HEK293 (cell line): ENCODE results near the gene MAML2.

ENCODE experiments used
- CTCF ChIA-PET: fragments of 350-600 bp; formaldehyde crosslinking; extraction: SDS; loops from one replicate; lab custom pipeline; 2021; ENCODE audit warnings: antibody characterized with exemption; lab: Yijun Ruan, JAX
- POLR2A ChIA-PET: fragments of 300-600 bp; formaldehyde crosslinking; extraction: SDS; loops from one replicate; lab custom pipeline; 2020; ENCODE audit warnings: antibody characterized with exemption, inconsistent platforms; lab: Yijun Ruan, JAX
- H3K27ac ChIP-seq: fragments of 200-500 bp; sonication (Bioruptor generic); 2 replicates; pipeline ENCODE4 v1.5.1; 2014; ENCODE audit warnings: low read depth, low read length, control low read depth, inconsistent platforms; ENCODE audit errors: extremely low read depth
- H3K36me3 ChIP-seq, 2 experiments: fragments of 200-500 bp in 1 of 2; sonication (Bioruptor generic) in 1 of 2; 1 replicate in 1 of 2; 2 replicates in 1 of 2; pipeline ENCODE4 v1.5.1; 2014 to 2017; ENCODE audit warnings: inconsistent platforms in 2 of 2, low read length in 2 of 2; ENCODE audit not compliant: control insufficient read depth in 2 of 2, insufficient read depth in 1 of 2
- H3K4me1 ChIP-seq: fragments of 200-500 bp; sonication (Bioruptor generic); 2 replicates; pipeline ENCODE4 v1.5.1; 2014; ENCODE audit warnings: mild to moderate bottlenecking, low read length, inconsistent platforms; ENCODE audit not compliant: control insufficient read depth, insufficient read depth
- H3K4me3 ChIP-seq: 2 replicates; pipeline ENCODE4 v1.5.1; 2011; ENCODE audit warnings: low read depth, mild to moderate bottlenecking, control low read depth, low read length, moderate library complexity
- H3K9me3 ChIP-seq: fragments of 200-500 bp; sonication (Bioruptor generic); 2 replicates; pipeline ENCODE4 v1.5.1; 2014; ENCODE audit warnings: low read depth, low read length, inconsistent platforms; ENCODE audit not compliant: control insufficient read depth, insufficient read depth
- FEZF1 ChIP-seq: fragments of 450-650 bp; formaldehyde crosslinking; IDR thresholded peaks from 2 replicates; pipeline ENCODE4 v1.5.1; 2016; ENCODE audit warnings: missing biosample characterization, missing genetic modification characterization
- RBAK ChIP-seq: fragments of 450-650 bp; formaldehyde crosslinking; IDR thresholded peaks from 2 replicates; pipeline ENCODE4 v1.5.1; 2016; ENCODE audit warnings: missing biosample characterization, missing genetic modification characterization
- SP2 ChIP-seq: fragments of 450-650 bp; formaldehyde crosslinking; IDR thresholded peaks from 2 replicates; pipeline ENCODE4 v1.5.1; 2016; ENCODE audit warnings: missing biosample characterization, missing genetic modification characterization
- SP3 ChIP-seq: fragments of 450-650 bp; formaldehyde crosslinking; IDR thresholded peaks from 2 replicates; pipeline ENCODE4 v1.5.1; 2016; ENCODE audit warnings: missing biosample characterization, missing genetic modification characterization
- ZBTB7A ChIP-seq: fragments of 450-650 bp; formaldehyde crosslinking; IDR thresholded peaks from 2 replicates; pipeline ENCODE4 v1.5.1; 2016; ENCODE audit warnings: low read depth, missing biosample characterization, missing genetic modification characterization
- ZNF121 ChIP-seq: fragments of 450-650 bp; formaldehyde crosslinking; IDR thresholded peaks from 2 replicates; pipeline ENCODE4 v1.5.1; 2016; ENCODE audit warnings: missing biosample characterization, missing genetic modification characterization
- ZNF146 ChIP-seq: fragments of 450-650 bp; formaldehyde crosslinking; IDR thresholded peaks from 2 replicates; pipeline ENCODE4 v1.5.1; 2016; ENCODE audit warnings: missing biosample characterization, missing genetic modification characterization
- ZNF16 ChIP-seq: fragments of 450-650 bp; formaldehyde crosslinking; IDR thresholded peaks from 2 replicates; pipeline ENCODE4 v1.5.1; 2016; ENCODE audit warnings: low read depth, missing biosample characterization, missing genetic modification characterization
- ZNF501 ChIP-seq: fragments of 450-650 bp; formaldehyde crosslinking; IDR thresholded peaks from 2 replicates; pipeline ENCODE4 v1.5.1; 2016; ENCODE audit warnings: missing biosample characterization, missing genetic modification characterization
- ZNF555 ChIP-seq: fragments of 450-650 bp; formaldehyde crosslinking; conservative IDR thresholded peaks from 2 replicates; pipeline ENCODE4 v1.5.1; 2017; ENCODE audit warnings: missing biosample characterization, mild to moderate bottlenecking, missing genetic modification characterization, inconsistent platforms
- ZNF654 ChIP-seq: fragments of 450-650 bp; formaldehyde crosslinking; IDR thresholded peaks from 2 replicates; pipeline ENCODE4 v1.5.1; 2016; ENCODE audit warnings: low read depth, missing biosample characterization, missing genetic modification characterization
- ZNF677 ChIP-seq: fragments of 450-650 bp; IDR thresholded peaks from 2 replicates; pipeline ENCODE4 v1.5.0; 2018; ENCODE audit warnings: missing biosample characterization, mild to moderate bottlenecking, missing genetic modification characterization, moderate library complexity
- ZNF837 ChIP-seq: fragments of 450-650 bp; formaldehyde crosslinking; IDR thresholded peaks from 2 replicates; pipeline ENCODE4 v1.5.1; 2016; ENCODE audit warnings: missing biosample characterization, missing genetic modification characterization
- ZSCAN16 ChIP-seq: fragments of 450-650 bp; formaldehyde crosslinking; IDR thresholded peaks from 2 replicates; pipeline ENCODE4 v1.5.1; 2016; ENCODE audit warnings: missing biosample characterization, missing genetic modification characterization
- ZXDB ChIP-seq: fragments of 450-650 bp; formaldehyde crosslinking; IDR thresholded peaks from 2 replicates; pipeline ENCODE4 v1.5.1; 2016; ENCODE audit warnings: missing biosample characterization, missing genetic modification characterization
- TF ChIP-seq, protein P1 (sequence below): fragments of 450-650 bp; formaldehyde crosslinking; IDR thresholded peaks from 2 replicates; pipeline ENCODE4 v1.5.1; 2016; ENCODE audit warnings: missing biosample characterization, missing genetic modification characterization
- TF ChIP-seq, protein P2 (sequence below): fragments of 450-650 bp; formaldehyde crosslinking; IDR thresholded peaks from 2 replicates; pipeline ENCODE4 v1.5.1; 2017; ENCODE audit warnings: missing biosample characterization, missing genetic modification characterization

Gene MAML2

DNA sequence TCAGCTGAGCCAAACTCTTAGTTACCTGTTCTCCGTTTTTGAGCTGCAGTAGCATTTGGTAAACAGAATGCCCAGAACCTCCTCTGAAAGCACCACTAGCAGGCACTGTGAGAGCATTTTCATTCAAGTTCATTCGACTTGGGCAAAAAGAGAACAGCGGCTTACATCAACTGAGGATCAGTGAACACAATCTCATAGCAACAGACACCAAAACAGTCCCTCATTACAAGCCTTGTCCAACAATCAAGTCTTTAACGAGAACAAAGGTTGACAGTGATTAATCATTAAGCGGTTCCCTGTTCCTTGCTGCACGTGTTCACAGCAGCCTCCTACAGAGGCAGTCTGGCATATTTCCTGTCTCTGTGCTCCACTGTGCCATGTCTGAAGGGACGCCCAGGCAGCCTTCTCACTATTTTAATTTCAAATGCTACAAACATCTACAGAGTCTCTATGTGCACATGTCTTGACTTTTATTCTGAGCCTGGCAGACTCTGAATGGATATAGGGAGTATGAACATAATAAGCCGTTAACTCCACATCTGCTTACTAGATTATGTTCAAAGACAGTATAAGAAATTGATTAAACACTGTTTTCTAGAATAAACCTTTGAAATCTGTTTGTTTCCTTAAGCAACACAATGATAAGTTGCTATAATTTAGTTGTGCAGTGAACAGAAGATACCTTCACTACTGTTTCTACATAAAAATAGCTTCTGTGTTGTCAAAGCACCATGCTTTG, 330.7 kb downstream of the MAML2 start:
- TF ChIP-seq ZSCAN16 (tag by site-specific recombination) = peak; percentile 91
- TF ChIP-seq ZNF555 (tag by site-specific recombination) = peak; percentile 36
- TF ChIP-seq, protein P1, sequence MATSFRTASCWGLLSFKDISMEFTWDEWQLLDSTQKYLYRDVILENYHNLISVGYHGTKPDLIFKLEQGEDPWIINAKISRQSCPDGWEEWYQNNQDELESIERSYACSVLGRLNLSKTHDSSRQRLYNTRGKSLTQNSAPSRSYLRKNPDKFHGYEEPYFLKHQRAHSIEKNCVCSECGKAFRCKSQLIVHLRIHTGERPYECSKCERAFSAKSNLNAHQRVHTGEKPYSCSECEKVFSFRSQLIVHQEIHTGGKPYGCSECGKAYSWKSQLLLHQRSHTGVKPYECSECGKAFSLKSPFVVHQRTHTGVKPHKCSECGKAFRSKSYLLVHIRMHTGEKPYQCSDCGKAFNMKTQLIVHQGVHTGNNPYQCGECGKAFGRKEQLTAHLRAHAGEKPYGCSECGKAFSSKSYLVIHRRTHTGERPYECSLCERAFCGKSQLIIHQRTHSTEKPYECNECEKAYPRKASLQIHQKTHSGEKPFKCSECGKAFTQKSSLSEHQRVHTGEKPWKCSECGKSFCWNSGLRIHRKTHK = no peak
- TF ChIP-seq FEZF1 (tag by site-specific recombination) = peak; percentile 42
- no peak for TF ChIP-seq ZNF837 (tag by site-specific recombination)
- no peak for TF ChIP-seq ZNF121 (tag by site-specific recombination)
- H3K4me3 ChIP-seq = no peak overlapping the region
- no peak overlapping the region for H3K27ac ChIP-seq
- ChIA-PET CTCF (interaction anchor here (0.5 to 1.2 kb wide), 5 partner anchors 191 to 332 kb away, joined by 3 to 5 read pairs (median 4); partner anchors contain the start of gene MAML2), POLR2A (no interaction called here)
- H3K4me1 ChIP-seq = 0 out of 2 replicates have a peak, but pooled peaks cover 2% of the 10 kb centered on the region
- no peaks in the 10 kb centered on the region for H3K9me3 ChIP-seq
- no peaks in the 10 kb centered on the region for H3K36me3 ChIP-seq

DNA sequence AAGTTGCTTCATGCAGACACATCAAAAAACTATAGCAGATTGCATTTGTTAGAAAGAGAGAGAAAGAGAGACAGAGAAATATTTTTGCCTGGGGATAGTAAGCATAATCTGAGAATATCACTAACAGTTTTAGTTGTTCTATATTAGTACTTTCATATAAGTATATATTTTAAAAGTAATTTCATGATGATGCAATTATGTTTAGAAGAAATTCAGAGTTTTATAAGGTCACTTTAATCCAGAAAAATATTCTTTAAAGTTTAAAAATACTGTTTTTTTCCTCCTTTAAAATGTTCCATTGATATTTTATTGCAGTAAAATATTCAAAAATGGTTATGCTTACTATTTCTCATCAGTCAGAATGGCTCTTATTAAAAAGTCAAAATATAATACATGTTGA, 332.3 kb downstream of the MAML2 start:
- ChIA-PET CTCF (no interaction called here), POLR2A (no interaction called here)
- TF ChIP-seq ZNF654 (tag by site-specific recombination) = no peak
- no peak for TF ChIP-seq ZBTB7A (tag by site-specific recombination)
- TF ChIP-seq, protein P2, sequence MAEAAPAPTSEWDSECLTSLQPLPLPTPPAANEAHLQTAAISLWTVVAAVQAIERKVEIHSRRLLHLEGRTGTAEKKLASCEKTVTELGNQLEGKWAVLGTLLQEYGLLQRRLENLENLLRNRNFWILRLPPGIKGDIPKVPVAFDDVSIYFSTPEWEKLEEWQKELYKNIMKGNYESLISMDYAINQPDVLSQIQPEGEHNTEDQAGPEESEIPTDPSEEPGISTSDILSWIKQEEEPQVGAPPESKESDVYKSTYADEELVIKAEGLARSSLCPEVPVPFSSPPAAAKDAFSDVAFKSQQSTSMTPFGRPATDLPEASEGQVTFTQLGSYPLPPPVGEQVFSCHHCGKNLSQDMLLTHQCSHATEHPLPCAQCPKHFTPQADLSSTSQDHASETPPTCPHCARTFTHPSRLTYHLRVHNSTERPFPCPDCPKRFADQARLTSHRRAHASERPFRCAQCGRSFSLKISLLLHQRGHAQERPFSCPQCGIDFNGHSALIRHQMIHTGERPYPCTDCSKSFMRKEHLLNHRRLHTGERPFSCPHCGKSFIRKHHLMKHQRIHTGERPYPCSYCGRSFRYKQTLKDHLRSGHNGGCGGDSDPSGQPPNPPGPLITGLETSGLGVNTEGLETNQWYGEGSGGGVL (tag by site-specific recombination) = no peak
- no peak for TF ChIP-seq RBAK (tag by site-specific recombination)
- H3K27ac ChIP-seq = no peak overlapping the region
- H3K9me3 ChIP-seq = no peaks in the 10 kb centered on the region
- no peak overlapping the region for H3K4me3 ChIP-seq
- H3K36me3 ChIP-seq = no peaks in the 10 kb centered on the region
- H3K4me1 ChIP-seq = 0 out of 2 replicates have a peak, but pooled peaks cover under 1% of the 10 kb centered on the region

DNA sequence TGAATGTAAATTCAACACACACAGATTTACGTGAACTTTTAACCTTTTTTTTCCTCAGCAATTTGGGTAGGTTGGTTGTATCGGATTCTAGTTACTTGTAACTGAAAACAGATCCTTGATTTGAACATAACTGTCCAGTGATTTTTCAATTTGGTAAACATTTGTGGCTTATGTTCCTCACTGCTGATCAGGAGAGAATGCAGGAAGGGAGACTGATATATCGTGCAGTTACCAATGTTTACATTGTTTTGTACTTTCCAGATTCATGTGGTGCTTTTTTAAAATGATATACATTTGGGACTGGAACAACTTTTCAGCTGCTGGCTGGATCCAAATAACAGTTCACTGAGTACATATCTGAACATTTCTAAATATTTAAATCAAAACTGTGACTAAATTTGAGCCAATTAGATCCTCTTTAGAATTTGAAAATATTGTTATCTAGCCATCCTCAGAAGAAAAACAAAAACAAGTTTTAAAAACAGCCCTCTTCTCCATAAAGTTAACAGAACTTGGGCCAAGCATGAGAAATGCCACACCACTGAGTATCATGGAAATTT, 334.8 kb downstream of the MAML2 start:
- no peak for TF ChIP-seq ZNF677
- TF ChIP-seq ZNF501 (tag by site-specific recombination) = no peak
- no peak for TF ChIP-seq ZNF146
- no peak for TF ChIP-seq ZNF16 (tag by site-specific recombination)
- TF ChIP-seq ZXDB (tag by site-specific recombination) = no peak
- TF ChIP-seq SP3 (tag by site-specific recombination) = no peak
- no peak for TF ChIP-seq SP2 (tag by site-specific recombination)
- Histone ChIP-seq H3K27ac (no peak overlapping the region), H3K9me3 (no peaks in the 10 kb centered on the region), H3K4me3 (no peak overlapping the region), H3K4me1 (no peaks in the 10 kb centered on the region), H3K36me3 (no peaks in the 10 kb centered on the region)
- ChIA-PET POLR2A (no interaction called here), CTCF (no interaction called here)
